Measurements from ENCODE around the gene ZFAND2B.
"Not testable (repeated sequence)": the region's sequence is repeated elsewhere in the genome, so short reads cannot be mapped to it uniquely, and the experiment has no call there.

DNA sequence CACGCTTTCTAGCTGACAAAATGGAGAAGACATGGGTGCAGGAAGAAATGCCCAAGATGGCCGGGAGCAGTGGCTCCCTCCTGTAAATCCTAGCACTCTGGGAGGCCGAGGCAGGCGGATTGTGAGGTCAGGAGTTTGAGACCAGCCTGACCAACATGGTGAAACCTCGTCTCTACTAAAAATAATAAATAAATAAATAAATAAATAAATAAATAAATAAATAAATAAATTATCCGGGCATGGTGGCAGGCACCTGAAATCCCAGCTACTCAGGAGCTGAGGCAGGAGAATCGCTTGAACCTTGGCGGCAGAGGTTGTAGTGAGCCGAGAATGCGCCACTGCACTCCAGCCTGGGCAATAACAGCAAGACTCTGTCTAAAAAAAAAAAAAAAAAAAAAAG is 52.4 kb downstream of the ZFAND2B start:
- TF ChIP-seq, protein P1, sequence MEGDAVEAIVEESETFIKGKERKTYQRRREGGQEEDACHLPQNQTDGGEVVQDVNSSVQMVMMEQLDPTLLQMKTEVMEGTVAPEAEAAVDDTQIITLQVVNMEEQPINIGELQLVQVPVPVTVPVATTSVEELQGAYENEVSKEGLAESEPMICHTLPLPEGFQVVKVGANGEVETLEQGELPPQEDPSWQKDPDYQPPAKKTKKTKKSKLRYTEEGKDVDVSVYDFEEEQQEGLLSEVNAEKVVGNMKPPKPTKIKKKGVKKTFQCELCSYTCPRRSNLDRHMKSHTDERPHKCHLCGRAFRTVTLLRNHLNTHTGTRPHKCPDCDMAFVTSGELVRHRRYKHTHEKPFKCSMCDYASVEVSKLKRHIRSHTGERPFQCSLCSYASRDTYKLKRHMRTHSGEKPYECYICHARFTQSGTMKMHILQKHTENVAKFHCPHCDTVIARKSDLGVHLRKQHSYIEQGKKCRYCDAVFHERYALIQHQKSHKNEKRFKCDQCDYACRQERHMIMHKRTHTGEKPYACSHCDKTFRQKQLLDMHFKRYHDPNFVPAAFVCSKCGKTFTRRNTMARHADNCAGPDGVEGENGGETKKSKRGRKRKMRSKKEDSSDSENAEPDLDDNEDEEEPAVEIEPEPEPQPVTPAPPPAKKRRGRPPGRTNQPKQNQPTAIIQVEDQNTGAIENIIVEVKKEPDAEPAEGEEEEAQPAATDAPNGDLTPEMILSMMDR (optimal IDR thresholded peaks at IDR 0.05 in 1 of 3, IDR thresholded peaks at IDR 0.05 in 1 of 3, conservative IDR thresholded peaks at IDR 0.05 in 1 of 3; ENCODE audit: extremely low read depth in 1 of 3, insufficient read depth in 2 of 3, low read length in 3 of 3): not testable (repeated sequence)
- TF ChIP-seq EZH2 (IDR thresholded peaks at IDR 0.05; ENCODE audit: low read length): not testable (repeated sequence)
